Liver (tissue), 9 donors: ENCODE results near the gene TTF2. TPM values are rescaled to one million over a fixed set of nuclear protein-coding genes. Genes with fewer than 3 reads are reported as not detected.

Source experiments
- DNase-seq: peaks from one replicate; pipeline ENCODE4 v3.0.0-alpha.2; 2017; ENCODE audit warnings: low spot score
- H3K27ac ChIP-seq, 2 donors: one replicate each; pipeline ENCODE4 v1.7.0; 2013; ENCODE audit warnings: inconsistent platforms in 2 of 2, low read length in 2 of 2, control low read depth in 1 of 2, low read depth in 1 of 2, mild to moderate bottlenecking in 1 of 2
- H3K27me3 ChIP-seq, 4 donors: one replicate each; pipeline versions ENCODE4 v1.6.1 to v1.7.0; 2013; ENCODE audit warnings: low read length in 3 of 4, inconsistent platforms in 1 of 4, mild to moderate bottlenecking in 1 of 4, moderate library complexity in 1 of 4; ENCODE audit not compliant: control insufficient read depth in 4 of 4, insufficient read depth in 4 of 4
- H3K36me3 ChIP-seq, 4 donors: one replicate each; pipeline versions ENCODE4 v1.6.1 to v1.7.0; 2013; ENCODE audit warnings: low read length in 3 of 4, mild to moderate bottlenecking in 3 of 4, low read depth in 1 of 4, moderate library complexity in 1 of 4; ENCODE audit not compliant: control insufficient read depth in 4 of 4, insufficient read depth in 3 of 4
- H3K4me1 ChIP-seq, 4 donors: one replicate each; pipeline versions ENCODE4 v1.6.1 to v1.7.0; 2013; ENCODE audit warnings: low read length in 3 of 4, mild to moderate bottlenecking in 3 of 4, moderate library complexity in 1 of 4; ENCODE audit not compliant: control insufficient read depth in 4 of 4, insufficient read depth in 4 of 4
- H3K4me3 ChIP-seq, 3 donors: one replicate each; pipeline versions ENCODE4 v1.6.1 to v1.7.0; 2013; ENCODE audit warnings: low read length in 3 of 3, control low read depth in 1 of 3, low read depth in 1 of 3, mild to moderate bottlenecking in 1 of 3
- H3K9ac ChIP-seq, 2 donors: one replicate each; pipeline ENCODE4 v1.7.0; 2013; ENCODE audit warnings: low read length in 2 of 2, mild to moderate bottlenecking in 2 of 2, moderate library complexity in 2 of 2, control low read depth in 1 of 2, low read depth in 1 of 2
- H3K9me3 ChIP-seq, 4 donors: one replicate each; pipeline versions ENCODE4 v1.6.1 to v1.7.0; 2013; ENCODE audit warnings: low read length in 3 of 4; ENCODE audit not compliant: control insufficient read depth in 4 of 4
- FOXA2 ChIP-seq: IDR thresholded peaks from 2 replicates; pipeline ENCODE4 v1.6.1; 2016; ENCODE audit warnings: antibody characterized with exemption
- GABPA ChIP-seq, 2 donors: IDR thresholded peaks in 1 of 2; conservative IDR thresholded peaks in 1 of 2; 2 replicates each; pipeline ENCODE4 v1.6.1; 2016; ENCODE audit warnings: antibody characterized with exemption in 2 of 2, mild to moderate bottlenecking in 1 of 2, moderate library complexity in 1 of 2
- HNF4A ChIP-seq, 2 donors: conservative IDR thresholded peaks; 2 replicates each; pipeline ENCODE4 v1.6.1; 2016; ENCODE audit warnings: antibody characterized with exemption in 2 of 2, mild to moderate bottlenecking in 2 of 2
- NR2F2 ChIP-seq: IDR thresholded peaks from 2 replicates; pipeline ENCODE4 v1.6.1; 2016; ENCODE audit warnings: antibody characterized with exemption
- RXRA ChIP-seq, 2 donors: IDR thresholded peaks; 2 replicates each; pipeline ENCODE4 v1.6.1; 2017 to 2018; ENCODE audit warnings: antibody characterized with exemption in 2 of 2, mild to moderate bottlenecking in 1 of 2
- SP1 ChIP-seq: IDR thresholded peaks from 2 replicates; pipeline ENCODE4 v1.6.1; 2018; ENCODE audit warnings: antibody characterized with exemption, mild to moderate bottlenecking
- YY1 ChIP-seq: IDR thresholded peaks from 2 replicates; pipeline ENCODE4 v1.6.1; 2016; ENCODE audit warnings: antibody characterized with exemption, mild to moderate bottlenecking
- WGBS: extraction: QIAGEN DNeasy Blood & Tissue Kit; methylation state at CpG from one replicate; pipeline ENCODE4 v1.1.7; 2013; 5-methylcytosine and 5-hydroxymethylcytosine counted together
- polyA plus RNA-seq, 2 donors: library from polyadenylated mRNA; stranded (reverse) in 1 of 2; unstranded in 1 of 2; fragments of 200-250 nt in 1 of 2; fragments of >200 nt in 1 of 2; fragmentation: Nextera tagmentation in 1 of 2; extraction: Ambion mirVana in 1 of 2; gene quantifications; one replicate each; pipeline versions ENCODE4 v1.2.1 to v1.2.3, GENCODE V29; 2013 to 2015
- total RNA-seq, 2 donors: library from RNA; depleted of rRNA; stranded (reverse); fragments of >200 nt; gene quantifications; one replicate each; pipeline ENCODE4 v1.2.3, GENCODE V29; 2014
- TF ChIP-seq, protein P1 (sequence below): IDR thresholded peaks from 2 replicates; pipeline ENCODE4 v1.6.1; 2016; ENCODE audit warnings: antibody characterized with exemption
- TF ChIP-seq, protein P2 (sequence below): IDR thresholded peaks from 2 replicates; pipeline ENCODE4 v1.6.1; 2016; ENCODE audit warnings: antibody characterized with exemption
- TF ChIP-seq, protein P3 (sequence below): fragments of 150-350 bp; IDR thresholded peaks from 2 replicates; pipeline ENCODE4 v1.5.1; 2017; ENCODE audit warnings: improper control_type of control experiment, low read depth, low read length; ENCODE audit not compliant: missing input control
- TF ChIP-seq, protein P4 (sequence below): IDR thresholded peaks from 2 replicates; pipeline ENCODE4 v1.6.1; 2016; ENCODE audit warnings: antibody characterized with exemption, mild to moderate bottlenecking
- donor health status: healthy.
- donor health status: healthy.
- donor health status: healthy.
- donor health status: healthy.
- donor health status: healthy.

Gene TTF2
- total and polyA plus RNA-seq, 4 donors, result 1.3 to 16.9 (median 2.8) TPM

DNA sequence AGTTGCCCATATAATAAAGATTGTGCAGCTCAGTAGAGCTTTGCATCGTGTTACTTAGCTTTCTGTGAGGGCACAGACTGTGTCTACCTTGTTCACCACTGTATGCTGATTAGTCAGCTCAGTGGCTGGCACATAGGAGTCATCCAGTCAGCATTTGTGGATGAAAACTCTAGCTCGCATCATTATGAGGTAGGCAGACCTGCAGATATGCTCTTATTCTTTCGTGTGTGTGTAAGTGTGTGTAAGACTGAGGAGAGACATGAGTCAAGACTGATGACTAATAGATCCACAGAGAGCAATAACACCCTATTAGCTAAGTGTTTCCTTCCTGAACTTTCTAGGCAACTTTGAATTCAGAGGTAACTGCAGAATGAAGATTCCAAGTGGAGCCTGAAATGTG lies 17.1 kb downstream of the TTF2 start:
- Histone ChIP-seq H3K9ac (no peak overlapping the region), H3K27ac (no peak overlapping the region), H3K4me3 (no peak overlapping the region), H3K9me3 (no peaks in the 10 kb centered on the region), H3K27me3 (no peaks in the 10 kb centered on the region), H3K4me1 (no peaks in the 10 kb centered on the region), H3K36me3 (peaks cover 5 to 31% (median 18%) of the 10 kb centered on the region in 4 donors)
- 81% methylated on average over 3 of the region's 3 CpGs for WGBS
- TF ChIP-seq SP1, result no peak
- no peak for DNase-seq

DNA sequence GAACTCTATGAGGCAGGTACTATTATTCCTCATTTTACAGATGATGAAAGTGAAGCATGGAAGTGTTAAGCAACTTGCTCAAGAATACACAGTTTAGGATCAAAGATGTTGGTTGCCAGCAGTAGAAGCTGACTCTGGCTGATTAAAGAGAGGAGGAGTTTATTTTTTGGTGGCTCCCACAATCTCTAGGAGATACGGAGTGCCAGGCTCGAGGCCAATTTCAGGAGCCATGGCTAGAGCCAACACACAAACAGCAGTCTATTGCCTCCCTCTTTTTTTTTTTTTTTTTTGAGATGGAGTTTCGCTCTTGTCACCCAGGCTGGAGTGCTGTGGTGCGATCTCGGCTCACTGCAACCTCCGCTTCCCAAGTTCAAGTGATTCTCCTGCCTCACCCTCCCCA lies 19.6 kb downstream of the TTF2 start:
- peaks cover 5 to 31% (median 19%) of the 10 kb centered on the region in 4 donors for H3K36me3 ChIP-seq
- whole genome bisulfite sequencing, result 97% methylated on average over 6 of the region's 6 CpGs
- no peak overlapping the region for H3K9ac ChIP-seq
- no peak overlapping the region for H3K27ac ChIP-seq
- TF ChIP-seq NR2F2 (no peak), SP1 (no peak), GABPA (IDR thresholded peaks at IDR 0.05 in 1 of 2, conservative IDR thresholded peaks at IDR 0.05 in 1 of 2) (no peak), YY1 (no peak), HNF4A (conservative IDR thresholded peaks at IDR 0.05) (no peak), RXRA (IDR thresholded peaks at IDR 0.05) (no peak)
- TF ChIP-seq, protein P1, sequence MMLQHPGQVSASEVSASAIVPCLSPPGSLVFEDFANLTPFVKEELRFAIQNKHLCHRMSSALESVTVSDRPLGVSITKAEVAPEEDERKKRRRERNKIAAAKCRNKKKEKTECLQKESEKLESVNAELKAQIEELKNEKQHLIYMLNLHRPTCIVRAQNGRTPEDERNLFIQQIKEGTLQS, result no peak
- TF ChIP-seq, protein P2, sequence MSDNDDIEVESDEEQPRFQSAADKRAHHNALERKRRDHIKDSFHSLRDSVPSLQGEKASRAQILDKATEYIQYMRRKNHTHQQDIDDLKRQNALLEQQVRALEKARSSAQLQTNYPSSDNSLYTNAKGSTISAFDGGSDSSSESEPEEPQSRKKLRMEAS, result no peak
- TF ChIP-seq, protein P3, sequence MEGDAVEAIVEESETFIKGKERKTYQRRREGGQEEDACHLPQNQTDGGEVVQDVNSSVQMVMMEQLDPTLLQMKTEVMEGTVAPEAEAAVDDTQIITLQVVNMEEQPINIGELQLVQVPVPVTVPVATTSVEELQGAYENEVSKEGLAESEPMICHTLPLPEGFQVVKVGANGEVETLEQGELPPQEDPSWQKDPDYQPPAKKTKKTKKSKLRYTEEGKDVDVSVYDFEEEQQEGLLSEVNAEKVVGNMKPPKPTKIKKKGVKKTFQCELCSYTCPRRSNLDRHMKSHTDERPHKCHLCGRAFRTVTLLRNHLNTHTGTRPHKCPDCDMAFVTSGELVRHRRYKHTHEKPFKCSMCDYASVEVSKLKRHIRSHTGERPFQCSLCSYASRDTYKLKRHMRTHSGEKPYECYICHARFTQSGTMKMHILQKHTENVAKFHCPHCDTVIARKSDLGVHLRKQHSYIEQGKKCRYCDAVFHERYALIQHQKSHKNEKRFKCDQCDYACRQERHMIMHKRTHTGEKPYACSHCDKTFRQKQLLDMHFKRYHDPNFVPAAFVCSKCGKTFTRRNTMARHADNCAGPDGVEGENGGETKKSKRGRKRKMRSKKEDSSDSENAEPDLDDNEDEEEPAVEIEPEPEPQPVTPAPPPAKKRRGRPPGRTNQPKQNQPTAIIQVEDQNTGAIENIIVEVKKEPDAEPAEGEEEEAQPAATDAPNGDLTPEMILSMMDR, result no peak
- no peak for DNase-seq
- no peaks in the 10 kb centered on the region for H3K9me3 ChIP-seq
- no peaks in the 10 kb centered on the region for H3K27me3 ChIP-seq
- H3K4me1 ChIP-seq, result no peaks in the 10 kb centered on the region
- no peak overlapping the region for H3K4me3 ChIP-seq

DNA sequence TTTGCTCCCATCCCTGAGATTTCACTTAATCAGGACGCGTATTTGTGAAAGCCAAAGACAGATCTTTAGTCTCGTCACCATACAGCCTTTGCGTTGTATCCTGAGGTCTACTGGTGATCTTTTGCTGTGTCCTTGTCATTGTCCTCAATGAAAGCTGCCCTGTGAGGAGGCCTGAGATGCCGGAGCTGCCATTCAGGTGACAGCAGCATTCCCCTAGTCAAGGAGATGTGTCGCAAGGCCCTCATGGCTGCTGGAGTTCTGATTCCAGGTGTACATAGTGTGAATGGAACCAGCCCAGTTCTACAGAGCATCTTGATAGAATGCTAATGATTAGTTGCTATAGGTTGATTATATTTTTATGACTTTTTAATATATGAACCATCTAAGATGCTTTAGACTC lies 24.1 kb downstream of the TTF2 start:
- Histone ChIP-seq H3K4me1 (no peaks in the 10 kb centered on the region), H3K27ac (no peak overlapping the region), H3K27me3 (no peaks in the 10 kb centered on the region), H3K9me3 (no peaks in the 10 kb centered on the region), H3K4me3 (no peak overlapping the region), H3K36me3 (peaks cover 0 to 11% (median 3%) of the 10 kb centered on the region in 4 donors), H3K9ac (no peak overlapping the region)
- 82% methylated on average over 6 of the region's 6 CpGs for WGBS
- DNase-seq, result no peak
- TF ChIP-seq, protein P1, result no peak
- TF ChIP-seq, protein P4, sequence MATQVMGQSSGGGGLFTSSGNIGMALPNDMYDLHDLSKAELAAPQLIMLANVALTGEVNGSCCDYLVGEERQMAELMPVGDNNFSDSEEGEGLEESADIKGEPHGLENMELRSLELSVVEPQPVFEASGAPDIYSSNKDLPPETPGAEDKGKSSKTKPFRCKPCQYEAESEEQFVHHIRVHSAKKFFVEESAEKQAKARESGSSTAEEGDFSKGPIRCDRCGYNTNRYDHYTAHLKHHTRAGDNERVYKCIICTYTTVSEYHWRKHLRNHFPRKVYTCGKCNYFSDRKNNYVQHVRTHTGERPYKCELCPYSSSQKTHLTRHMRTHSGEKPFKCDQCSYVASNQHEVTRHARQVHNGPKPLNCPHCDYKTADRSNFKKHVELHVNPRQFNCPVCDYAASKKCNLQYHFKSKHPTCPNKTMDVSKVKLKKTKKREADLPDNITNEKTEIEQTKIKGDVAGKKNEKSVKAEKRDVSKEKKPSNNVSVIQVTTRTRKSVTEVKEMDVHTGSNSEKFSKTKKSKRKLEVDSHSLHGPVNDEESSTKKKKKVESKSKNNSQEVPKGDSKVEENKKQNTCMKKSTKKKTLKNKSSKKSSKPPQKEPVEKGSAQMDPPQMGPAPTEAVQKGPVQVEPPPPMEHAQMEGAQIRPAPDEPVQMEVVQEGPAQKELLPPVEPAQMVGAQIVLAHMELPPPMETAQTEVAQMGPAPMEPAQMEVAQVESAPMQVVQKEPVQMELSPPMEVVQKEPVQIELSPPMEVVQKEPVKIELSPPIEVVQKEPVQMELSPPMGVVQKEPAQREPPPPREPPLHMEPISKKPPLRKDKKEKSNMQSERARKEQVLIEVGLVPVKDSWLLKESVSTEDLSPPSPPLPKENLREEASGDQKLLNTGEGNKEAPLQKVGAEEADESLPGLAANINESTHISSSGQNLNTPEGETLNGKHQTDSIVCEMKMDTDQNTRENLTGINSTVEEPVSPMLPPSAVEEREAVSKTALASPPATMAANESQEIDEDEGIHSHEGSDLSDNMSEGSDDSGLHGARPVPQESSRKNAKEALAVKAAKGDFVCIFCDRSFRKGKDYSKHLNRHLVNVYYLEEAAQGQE, result no peak
- TF ChIP-seq, protein P3, result no peak
- no peak for TF ChIP-seq SP1
- TF ChIP-seq FOXA2, result no peak
